B cell (primary cell): ENCODE measurements around the gene ACTBL2. TPM values are rescaled to one million over a fixed set of nuclear protein-coding genes. Genes with fewer than 3 reads are reported as not detected.

Experiments used
- ATAC-seq: fragments of 200-7000 bp; cut with Tn5 transposase; one replicate; pipeline ENCODE4 v1.10.0; 2021; ENCODE audit warnings: low read depth, mild to moderate bottlenecking, moderate number of reproducible peaks, moderate library complexity
- CTCF ChIA-PET: fragments of 350-600 bp; sonication (Branson Sonifier 250); formaldehyde crosslinking; loops from one replicate; lab custom pipeline; 2021; ENCODE audit warnings: antibody characterized with exemption, inconsistent platforms; lab: Charles Lee
- POLR2A ChIA-PET: fragments of 350-600 bp; sonication (Branson Sonifier 250); formaldehyde crosslinking; loops from one replicate; lab custom pipeline; 2021; ENCODE audit warnings: antibody characterized with exemption; lab: Charles Lee
- DNase-seq: peaks from one replicate; pipeline ENCODE4 v3.0.0; 2013
- H2AFZ ChIP-seq: 2 replicates; pipeline ENCODE4 v1.6.1; 2012; ENCODE audit warnings: mild to moderate bottlenecking, low read depth, low read length; ENCODE audit not compliant: insufficient read depth, poor library complexity, severe bottlenecking
- H3K27ac ChIP-seq, 2 donors: 1 replicate in 1 of 2; 2 replicates in 1 of 2; pipeline ENCODE4 v1.5.1; 2012 to 2013; ENCODE audit warnings: low read length in 2 of 2, mild to moderate bottlenecking in 2 of 2, moderate library complexity in 1 of 2
- H3K27me3 ChIP-seq, 4 experiments: fragments of 200-600 bp in 1 of 4; sonication (generic) in 1 of 4; replicated peaks in 1 of 4; 1 replicate in 2 of 4; 2 replicates in 2 of 4; pipeline versions ENCODE4 v1.6.1 to v1.7.0; 2013 to 2016; ENCODE audit warnings: low read length in 3 of 4, mild to moderate bottlenecking in 2 of 4, mixed read lengths in 1 of 4, moderate library complexity in 1 of 4; ENCODE audit not compliant: insufficient read depth in 4 of 4, control insufficient read depth in 3 of 4; ENCODE audit errors: control extremely low read depth in 1 of 4
- H3K36me3 ChIP-seq, 2 experiments: replicated peaks in 1 of 2; 1 replicate in 1 of 2; 2 replicates in 1 of 2; pipeline versions ENCODE4 v1.6.1 to v1.7.1; 2013; ENCODE audit warnings: low read length in 1 of 2; ENCODE audit not compliant: insufficient read depth in 2 of 2, control insufficient read depth in 1 of 2; ENCODE audit errors: control extremely low read depth in 1 of 2, extremely low read depth in 1 of 2
- H3K4me1 ChIP-seq, 2 donors: fragments of 200-600 bp in 1 of 2; sonication (generic) in 1 of 2; 1 replicate in 1 of 2; 2 replicates in 1 of 2; pipeline versions ENCODE4 v1.5.1 to v1.6.1; 2013 to 2017; ENCODE audit warnings: low read length in 2 of 2; ENCODE audit not compliant: control insufficient read depth in 2 of 2, insufficient read depth in 2 of 2
- H3K4me2 ChIP-seq: replicated peaks from 2 replicates; pipeline ENCODE3; 2012; ENCODE audit warnings: mild to moderate bottlenecking, low read depth, low read length; ENCODE audit not compliant: poor library complexity, severe bottlenecking
- H3K4me3 ChIP-seq, 5 experiments: fragments of 200-600 bp in 1 of 5; sonication (generic) in 1 of 5; 1 replicate in 3 of 5; 2 replicates in 2 of 5; pipeline versions ENCODE4 v1.5.1 to v1.7.0; 2011 to 2016; ENCODE audit warnings: low read length in 4 of 5, mild to moderate bottlenecking in 4 of 5, low read depth in 2 of 5, control low read depth in 1 of 5, moderate library complexity in 1 of 5; ENCODE audit not compliant: insufficient read depth in 1 of 5; ENCODE audit errors: control extremely low read depth in 1 of 5, extremely low read depth in 1 of 5
- H3K79me2 ChIP-seq: fragments of 200-600 bp; sonication (generic); one replicate; pipeline ENCODE4 v1.6.0; 2016; ENCODE audit warnings: low read length; ENCODE audit not compliant: control insufficient read depth, insufficient read depth
- H3K9ac ChIP-seq: fragments of 200-600 bp; sonication (generic); 2 replicates; pipeline ENCODE4 v1.6.1; 2017; ENCODE audit warnings: mild to moderate bottlenecking, low read length, moderate library complexity
- H3K9me3 ChIP-seq, 3 donors: one replicate each; pipeline versions ENCODE4 v1.6.1 to v1.7.1; 2013; ENCODE audit warnings: low read length in 2 of 3; ENCODE audit not compliant: control insufficient read depth in 2 of 3, insufficient read depth in 1 of 3; ENCODE audit errors: control extremely low read depth in 1 of 3
- H4K20me1 ChIP-seq: 2 replicates; pipeline ENCODE4 v1.6.0; 2012; ENCODE audit warnings: mild to moderate bottlenecking, low read length; ENCODE audit not compliant: insufficient read depth, control insufficient read depth, poor library complexity, severe bottlenecking
- H3K27ac Mint-ChIP-seq: one replicate; pipeline ENCODE4 v1.8.0; 2021; ENCODE audit warnings: mixed read lengths
- H3K27me3 Mint-ChIP-seq: one replicate; pipeline ENCODE4 v1.8.0; 2021; ENCODE audit warnings: mixed read lengths
- H3K4me1 Mint-ChIP-seq: one replicate; pipeline ENCODE4 v1.8.0; 2021; ENCODE audit warnings: mixed read lengths
- H3K4me3 Mint-ChIP-seq: one replicate; pipeline ENCODE4 v1.8.0; 2021; ENCODE audit warnings: mixed read lengths
- H3K9me3 Mint-ChIP-seq: one replicate; pipeline ENCODE4 v1.8.0; 2022; ENCODE audit warnings: mixed read lengths; ENCODE audit not compliant: insufficient read depth
- CTCF ChIP-seq: fragments of 200-600 bp; IDR thresholded peaks from one replicate; pipeline ENCODE4 v1.8.0; 2022; ENCODE audit warnings: antibody characterized with exemption, mild to moderate bottlenecking
- EZH2 ChIP-seq: IDR thresholded peaks from 2 replicates; pipeline ENCODE4 v1.6.1; 2012; ENCODE audit warnings: borderline replicate concordance, low read depth, mild to moderate bottlenecking, moderate library complexity, low read length; ENCODE audit not compliant: insufficient read depth, poor library complexity, severe bottlenecking
- WGBS: methylation state at CpG from one replicate; pipeline ENCODE4 v1.1.5; 2013; ENCODE audit warnings: missing lambda C conversion rate; ENCODE audit not compliant: insufficient coverage; 5-methylcytosine and 5-hydroxymethylcytosine counted together
- intact Hi-C: fragments of 100-400 bp; cut with micrococcal nuclease; formaldehyde crosslinking; loops from one replicate; pipeline ENCODE4 v1.10.0; 2022
- polyA plus RNA-seq: library from polyadenylated mRNA; depleted of rRNA; stranded (reverse); fragments of >200 nt; gene quantifications from 2 replicates; pipeline ENCODE4 v1.2.3, GENCODE V29; 2012
- total RNA-seq, 2 donors: library from RNA; stranded (reverse); fragments of 120-200 nt in 1 of 2; gene quantifications; 1 replicate in 1 of 2; 2 replicates in 1 of 2; pipeline versions ENCODE4 v1.2.3 to v1.2.4, GENCODE V29; 2013 to 2022

Gene ACTBL2
- total and polyA plus RNA-seq, 2 donors (not counting 1 experiment from before 2014, with no cell fraction given), result not detected

GRCh38 chr5:57470339-57470738 lies 12.3 kb downstream of the ACTBL2 start:
- intact Hi-C loops, result no loop called here
- DNase-seq, result no peak
- CTCF ChIA-PET, result no interaction called here
- H3K4me3 Mint-ChIP-seq, result no peak overlapping the region
- no peaks in the 10 kb centered on the region for H3K4me1 Mint-ChIP-seq
- H4K20me1 ChIP-seq, result no peaks in the 10 kb centered on the region
- no peak overlapping the region for H3K4me2 ChIP-seq
- 0% methylated on average over 1 of the region's 1 CpG for WGBS
- H3K9me3 ChIP-seq, result no peaks in the 10 kb centered on the region
- H3K4me1 ChIP-seq, result no peaks in the 10 kb centered on the region
- POLR2A ChIA-PET, result no interaction called here
- H2AFZ ChIP-seq, result no peak overlapping the region
- H3K4me3 ChIP-seq, result no peak overlapping the region
- H3K79me2 ChIP-seq, result no peaks in the 10 kb centered on the region
- H3K27me3 Mint-ChIP-seq, result peaks cover 4% of the 10 kb centered on the region
- H3K9me3 Mint-ChIP-seq, result no peaks in the 10 kb centered on the region
- H3K36me3 ChIP-seq, result no peaks in the 10 kb centered on the region
- H3K9ac ChIP-seq, result no peak overlapping the region
- no peaks in the 10 kb centered on the region for H3K27me3 ChIP-seq
- no peak for ATAC-seq
- H3K27ac ChIP-seq, result no peak overlapping the region
- H3K27ac Mint-ChIP-seq, result no peak overlapping the region
- TF ChIP-seq CTCF, result no peak

- H3K4me3 Mint-ChIP-seq, result no peak overlapping the region
- peaks cover 7% of the 10 kb centered on the region for H3K27me3 Mint-ChIP-seq
- Histone ChIP-seq H3K79me2 (no peaks in the 10 kb centered on the region), H3K27ac (no peak overlapping the region), H3K9ac (no peak overlapping the region), H4K20me1 (no peaks in the 10 kb centered on the region), H2AFZ (no peak overlapping the region), H3K4me2 (no peak overlapping the region), H3K4me3 (no peak overlapping the region), H3K9me3 (no peaks in the 10 kb centered on the region), H3K4me1 (no peaks in the 10 kb centered on the region), H3K36me3 (no peaks in the 10 kb centered on the region), H3K27me3 (no peaks in the 10 kb centered on the region)
- POLR2A ChIA-PET, result no interaction called here
- ATAC-seq (no peak), DNase-seq (no peak)
- no peak overlapping the region for H3K27ac Mint-ChIP-seq
- H3K9me3 Mint-ChIP-seq, result no peaks in the 10 kb centered on the region
- CTCF ChIA-PET, result no interaction called here
- intact Hi-C loops, result no loop called here
- no peak for TF ChIP-seq CTCF
- TF ChIP-seq EZH2, result no peak
- H3K4me1 Mint-ChIP-seq, result no peaks in the 10 kb centered on the region
- WGBS, result 95% methylated on average over 2 of the region's 5 CpGs
Observed at GRCh38 chr5:57468481-57469163, 14.0 kb downstream of the ACTBL2 start.
